HG03175 (cell line): ENCODE data around the gene TMEM204.
"Not testable (repeated sequence)": the region's sequence is repeated elsewhere in the genome, so short reads cannot be mapped to it uniquely, and the experiment has no call there.

Experiments used
- ATAC-seq: cut with Tn5 transposase; IDR thresholded peaks from one replicate; pipeline ENCODE4 v1.9.1; 2021; ENCODE audit warnings: mild to moderate bottlenecking, moderate library complexity; ENCODE audit not compliant: unreplicated experiment

Gene TMEM204

DNA sequence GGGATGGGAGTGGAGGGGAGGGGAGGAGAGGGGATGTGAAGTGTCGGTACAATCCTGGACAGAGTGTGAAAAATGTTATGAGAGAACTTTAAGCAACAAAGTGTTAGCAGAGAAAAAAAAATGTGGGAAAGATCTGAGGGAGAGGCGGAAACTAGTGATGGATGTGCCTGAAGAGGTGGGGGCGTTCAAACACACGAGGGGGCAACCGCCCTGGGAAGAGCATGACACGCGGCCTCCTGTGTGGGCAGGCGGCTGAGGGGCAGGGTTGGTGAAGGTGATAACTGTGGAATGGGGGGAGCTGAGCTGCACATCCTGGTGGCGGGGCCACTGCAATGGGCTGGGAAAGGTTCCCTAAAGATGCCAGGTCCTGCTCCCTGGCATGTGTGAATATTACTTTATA, 48.3 kb downstream of the TMEM204 start:
- ATAC-seq: no peak

DNA sequence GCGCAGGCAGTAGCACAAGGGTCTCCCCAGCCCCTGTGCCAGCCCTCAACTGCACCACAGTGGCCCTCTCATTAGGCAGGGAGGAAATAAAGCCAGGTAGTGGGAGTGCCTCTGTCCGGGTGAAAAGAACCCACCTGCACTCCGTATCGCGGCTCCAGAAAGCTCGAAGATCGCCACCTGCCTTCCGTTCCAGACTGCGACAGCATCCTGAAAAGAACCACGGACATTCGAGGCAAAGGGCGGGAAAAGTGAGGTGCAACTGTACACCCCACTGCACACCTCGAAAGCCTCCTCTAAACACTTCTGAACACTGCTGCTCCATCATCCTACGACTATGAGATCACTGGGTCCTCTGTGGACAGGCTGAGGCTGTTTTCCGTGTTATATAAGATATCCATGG, 49.7 kb downstream of the TMEM204 start:
- ATAC-seq: no peak

DNA sequence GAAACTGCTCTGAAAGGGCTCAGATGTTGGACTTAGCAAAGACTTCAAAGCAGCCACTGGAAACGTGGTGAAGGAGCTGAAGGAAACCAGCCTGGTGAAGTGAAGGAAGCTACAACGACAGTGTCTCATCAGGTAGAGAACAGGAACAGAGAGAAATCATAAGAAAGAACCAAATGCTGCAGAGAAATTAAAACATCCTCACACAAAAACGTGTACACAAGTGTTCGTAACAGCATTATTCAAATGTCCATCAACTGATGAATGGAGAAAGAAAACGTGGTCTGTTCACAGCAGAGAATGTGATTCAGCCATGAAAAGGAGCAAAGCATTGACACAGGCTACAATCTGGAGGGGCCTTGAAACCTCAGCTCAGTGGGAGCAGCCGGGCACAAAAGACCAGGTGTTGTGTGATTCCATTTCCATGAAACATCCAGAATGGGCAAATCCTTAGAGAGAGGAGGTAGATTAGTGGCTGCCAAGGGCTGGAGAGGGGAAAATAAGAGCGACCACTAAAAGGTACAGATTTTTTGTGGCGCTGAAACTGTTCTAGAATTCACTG, 51.5 kb downstream of the TMEM204 start:
- ATAC-seq: no peak

DNA sequence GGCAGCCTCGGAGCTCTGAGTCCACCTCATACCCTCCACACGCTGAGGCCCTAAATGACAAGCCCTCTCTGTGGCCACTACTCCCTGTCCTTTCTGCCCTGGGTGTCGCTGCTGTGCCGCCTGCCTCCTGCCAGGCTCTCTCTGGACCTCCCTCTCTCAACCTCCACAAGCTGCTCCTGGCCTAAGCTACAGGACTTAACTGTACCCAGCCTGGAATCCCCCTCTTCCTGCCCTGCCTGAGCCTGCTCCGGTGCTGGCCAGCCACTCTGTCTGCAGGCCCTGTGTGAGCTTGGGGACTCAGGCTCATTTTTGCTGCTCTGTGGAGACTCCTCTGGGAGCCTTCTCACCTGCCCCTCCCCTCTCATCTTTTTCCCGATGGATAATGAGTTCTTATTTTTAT, 56.9 kb downstream of the TMEM204 start:
- no peak for ATAC-seq

DNA sequence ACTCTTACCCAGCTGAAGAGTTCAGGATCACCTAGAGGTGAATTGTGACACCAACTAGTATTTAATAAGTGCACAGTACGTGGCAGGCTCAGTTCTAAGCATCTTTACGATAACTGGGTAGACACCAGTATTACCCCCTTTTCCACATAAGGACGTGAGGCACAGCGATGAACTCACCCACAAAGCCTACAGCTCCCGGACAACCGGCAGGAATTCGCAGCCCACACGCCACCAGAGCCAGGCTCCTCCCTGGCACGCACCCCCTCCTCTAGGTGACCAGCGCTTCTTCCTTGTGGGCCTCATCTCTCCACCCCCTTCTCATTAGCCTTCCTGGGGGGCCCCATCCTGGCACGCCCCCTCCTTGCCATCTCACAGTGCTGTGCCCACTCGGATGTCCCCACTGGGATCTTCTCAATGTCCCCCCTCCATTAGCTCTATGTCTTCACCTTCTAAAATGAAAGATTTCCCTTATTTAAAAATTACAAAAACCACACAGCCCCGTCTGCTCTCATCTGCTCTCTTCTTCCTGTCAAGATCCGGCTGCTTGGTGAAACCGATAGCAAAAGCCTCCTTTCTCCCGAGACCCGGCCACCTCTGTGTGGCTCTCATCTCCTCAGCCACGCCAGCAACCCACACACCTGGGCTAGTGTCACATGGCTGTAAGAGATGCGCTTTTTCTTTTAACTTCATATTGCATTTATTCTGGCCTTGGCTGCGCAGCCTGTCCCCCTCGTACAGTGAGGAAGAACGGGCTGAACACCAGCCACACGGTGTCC, 57.7 kb downstream of the TMEM204 start:
- no peak for ATAC-seq

DNA sequence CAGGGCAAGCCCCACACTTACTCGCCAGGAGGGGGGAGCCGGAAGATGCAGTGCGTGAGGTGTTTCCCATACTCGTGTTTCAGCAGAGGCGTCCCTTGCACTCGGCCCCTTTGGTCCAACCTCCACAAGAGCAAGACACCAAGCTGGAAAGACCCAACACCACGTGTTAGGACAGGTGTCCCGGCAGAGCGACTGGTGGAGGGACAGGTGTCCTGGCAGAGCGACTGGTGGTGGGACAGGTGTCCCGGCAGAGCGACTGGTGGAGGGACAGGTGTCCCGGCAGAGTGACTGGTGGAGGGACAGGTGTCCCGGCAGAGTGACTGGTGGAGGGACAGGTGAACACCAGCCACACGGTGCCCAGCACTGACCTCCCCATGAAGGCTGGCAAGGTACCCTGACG, 59.0 kb downstream of the TMEM204 start:
- no peak for ATAC-seq

DNA sequence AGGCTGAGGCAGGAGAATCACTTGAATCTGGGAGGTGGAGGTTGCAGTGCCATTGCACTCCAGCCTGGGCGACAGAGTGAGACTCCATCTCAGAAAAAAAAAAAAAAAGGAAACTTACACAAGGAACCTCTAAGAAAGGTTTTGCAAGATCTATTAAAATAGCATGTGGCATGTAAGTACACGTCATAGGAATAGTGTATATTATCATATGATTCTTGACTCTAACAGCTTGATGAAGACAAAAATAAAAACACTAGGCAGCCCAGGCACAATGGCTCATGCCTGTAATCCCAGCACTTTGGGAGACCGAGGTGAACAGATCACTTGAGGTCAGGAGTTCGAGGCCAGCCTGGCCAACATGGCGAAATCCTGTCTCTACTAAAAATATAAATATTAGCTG, 62.0 kb downstream of the TMEM204 start:
- ATAC-seq: not testable (repeated sequence)

DNA sequence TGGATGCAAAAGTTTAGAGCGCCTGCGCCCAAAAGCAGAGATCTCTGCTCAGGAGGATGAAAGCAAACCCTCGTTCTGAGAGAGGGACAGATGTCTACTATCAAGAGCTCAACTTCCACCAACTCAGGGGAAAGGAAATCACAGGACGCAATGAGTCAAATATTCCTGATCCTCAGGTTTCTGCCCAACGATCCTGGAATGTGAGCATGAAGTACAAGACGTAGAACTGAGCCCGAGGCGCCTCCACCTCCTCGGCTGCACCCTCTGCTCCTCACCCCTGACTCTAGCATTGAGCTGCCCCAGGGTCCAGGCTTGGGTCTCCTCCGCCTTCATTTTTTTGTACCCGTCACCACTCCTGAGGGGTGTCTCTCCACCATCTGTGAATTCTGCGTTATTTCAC, 63.0 kb downstream of the TMEM204 start:
- no peak for ATAC-seq

DNA sequence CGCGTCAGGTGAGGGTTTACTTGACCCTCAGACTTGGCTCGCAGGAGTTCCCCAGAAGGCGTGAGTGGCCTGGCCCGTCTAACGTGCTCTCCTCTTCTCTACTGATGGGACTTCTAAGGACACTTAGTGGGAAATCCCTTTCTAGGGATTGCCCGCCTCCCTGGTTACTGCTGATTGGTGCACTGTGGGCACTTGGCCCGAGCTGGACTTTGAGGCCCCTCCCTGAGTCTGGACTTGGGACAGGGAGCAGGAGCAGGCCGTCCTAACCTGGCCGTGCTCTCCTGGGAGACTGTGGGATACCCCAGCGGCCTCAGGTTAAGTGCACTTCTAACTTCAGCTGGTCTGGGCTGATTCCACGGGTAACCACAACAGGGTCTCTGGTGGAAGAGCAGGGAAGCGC, 63.7 kb downstream of the TMEM204 start:
- ATAC-seq: no peak

DNA sequence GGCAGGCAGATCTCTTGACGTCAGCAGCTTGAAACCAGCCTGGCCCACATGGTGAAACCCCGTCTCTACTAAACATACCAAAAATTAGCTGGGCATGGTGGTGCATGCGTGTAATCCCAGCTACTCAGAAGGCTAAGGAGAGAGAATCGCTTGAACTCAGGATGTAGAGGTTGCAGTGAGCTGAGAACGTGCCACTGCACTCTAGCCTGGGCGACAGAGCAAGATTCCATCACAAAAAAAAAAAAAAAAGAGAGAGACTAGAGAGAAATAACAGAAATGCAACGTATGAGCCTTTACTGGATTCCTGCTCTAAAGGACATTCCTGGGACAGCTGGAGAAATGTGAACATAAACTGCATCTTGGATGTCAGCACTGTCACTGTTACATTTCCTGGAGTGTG, 67.6 kb downstream of the TMEM204 start:
- no peak for ATAC-seq

DNA sequence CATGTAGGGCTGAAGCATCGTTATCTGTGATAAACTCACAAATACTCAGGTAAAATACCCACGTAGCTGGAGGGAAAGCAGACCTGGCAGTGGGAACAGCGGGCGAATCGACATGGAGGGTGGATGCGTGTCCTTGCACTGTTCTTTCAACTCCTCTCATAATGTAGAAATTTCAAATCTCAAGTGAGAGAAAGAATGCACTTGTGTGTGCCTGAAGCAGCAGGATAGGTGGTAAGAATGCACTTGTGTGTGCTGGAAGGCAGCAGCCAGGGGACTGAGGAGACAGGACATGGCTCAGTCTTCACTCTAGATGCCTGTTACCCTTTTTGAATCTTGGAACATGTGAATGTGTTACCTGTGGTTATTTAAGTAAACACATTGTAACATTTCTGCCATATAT, 68.0 kb downstream of the TMEM204 start:
- ATAC-seq: no peak

DNA sequence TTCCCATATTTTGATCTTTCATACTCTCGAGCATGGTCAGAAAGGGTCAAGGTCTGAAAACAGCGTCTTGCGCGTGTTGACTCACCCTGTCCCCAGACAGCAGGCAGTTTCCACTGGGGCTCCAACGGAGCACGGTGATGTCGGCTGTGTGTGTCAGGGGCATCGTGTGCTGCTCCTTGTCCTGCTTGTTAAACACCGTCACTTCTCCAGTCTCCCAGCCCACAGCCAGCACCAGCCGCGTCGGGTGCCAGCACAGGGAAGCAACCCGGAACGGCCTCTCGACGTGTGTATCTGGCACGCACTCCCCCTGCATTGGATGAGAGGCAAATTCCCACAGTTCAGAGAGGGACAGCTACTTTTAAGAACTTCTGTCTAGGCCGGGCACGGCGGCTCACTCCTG, 68.8 kb downstream of the TMEM204 start:
- no peak for ATAC-seq
